RCC 7860 (cell line): ENCODE results near the gene ZFYVE28.
"Not testable (repeated sequence)": the region's sequence is repeated elsewhere in the genome, so short reads cannot be mapped to it uniquely, and the experiment has no call there.

ENCODE experiments used
- DNase-seq: peaks from one replicate; pipeline ENCODE4 v3.0.0-alpha.2; 2015; ENCODE audit warnings: low spot score
- FAIRE-seq: peaks from 2 replicates; lab custom pipeline; 2012; peaks lifted over from hg19 to GRCh38; lab: Jason Lieb, UNC

The ZFYVE28 gene

DNA sequence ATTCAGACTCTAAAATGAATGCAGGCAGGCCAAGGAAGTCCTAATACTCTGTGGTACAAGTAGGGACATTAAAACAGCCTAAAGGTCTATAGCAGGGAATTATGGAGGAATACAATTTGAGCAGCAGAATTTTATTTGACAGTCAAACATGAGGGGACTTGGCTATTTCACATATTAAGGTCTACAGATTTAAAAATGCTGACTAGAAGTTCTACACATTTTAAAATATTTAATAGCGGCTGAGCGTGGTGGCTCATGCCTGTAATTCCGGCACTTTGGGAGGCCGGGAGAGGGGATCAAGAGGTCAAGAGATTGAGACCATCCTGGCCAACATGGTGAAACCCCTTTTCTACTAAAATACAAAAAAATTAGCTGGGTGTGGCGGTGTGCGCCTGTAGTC lies 187.4 kb downstream of the ZFYVE28 start:
- FAIRE-seq: no peak
- no peak for DNase-seq

DNA sequence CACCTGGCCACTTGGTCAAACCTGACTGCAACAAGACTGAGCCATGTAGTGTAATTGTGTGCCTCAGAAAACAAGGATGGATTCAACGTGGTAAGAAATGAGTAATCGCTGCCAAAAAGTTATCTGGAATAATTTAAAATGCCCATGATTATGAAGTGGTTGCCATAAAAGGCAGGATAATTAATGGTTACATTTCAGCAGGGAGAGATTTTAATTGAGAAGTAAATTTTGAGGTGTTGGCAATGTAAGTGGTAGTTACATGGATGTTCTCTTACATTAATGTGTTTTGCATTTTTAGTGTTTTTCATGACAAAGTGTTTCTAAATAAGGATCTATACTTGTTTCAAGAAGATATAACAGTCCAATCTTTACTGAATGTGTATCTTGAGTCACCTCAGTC lies 192.2 kb downstream of the ZFYVE28 start:
- DNase-seq (no peak), FAIRE-seq (no peak)

DNA sequence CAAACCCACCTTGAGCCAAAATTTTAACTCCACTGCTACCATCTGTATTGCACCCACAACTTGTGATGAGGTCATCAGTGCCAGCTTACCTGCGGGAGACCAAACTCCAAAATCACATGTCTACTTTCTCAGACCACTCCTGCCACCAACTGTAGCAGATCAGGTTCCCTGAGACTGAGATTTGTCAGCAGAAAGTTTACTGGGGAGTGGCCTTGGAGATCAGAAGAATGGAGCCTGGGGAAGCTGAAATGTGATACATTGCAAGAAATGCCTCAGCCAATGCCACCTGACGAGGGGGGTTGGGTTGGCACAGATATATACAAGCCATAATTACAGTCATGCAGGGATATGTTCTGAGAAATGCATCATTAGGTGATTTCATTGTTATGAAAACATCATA lies 195.6 kb downstream of the ZFYVE28 start:
- FAIRE-seq: no peak

DNA sequence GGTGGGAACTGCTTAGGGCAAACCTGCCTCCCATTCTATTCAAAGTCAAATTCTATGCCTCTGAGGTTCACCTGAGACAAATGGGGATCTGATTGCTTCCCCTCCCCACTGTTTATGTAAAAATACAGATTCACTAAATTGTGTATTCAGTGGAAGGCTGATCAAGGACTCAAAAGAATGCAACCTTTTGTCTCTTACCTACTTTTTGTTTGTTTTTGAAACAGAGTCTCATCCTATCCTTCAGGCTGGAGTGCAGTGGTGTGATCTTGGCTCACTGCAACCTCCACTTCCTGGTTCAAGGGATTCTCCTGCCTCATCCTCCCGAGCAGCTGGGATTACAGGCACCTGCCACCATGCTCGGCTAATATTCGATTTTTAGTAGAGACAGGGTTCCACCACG lies 197.1 kb downstream of the ZFYVE28 start:
- not testable (repeated sequence) for DNase-seq

More for the DNA sequence above, 195.6 kb downstream of the ZFYVE28 start:
- DNase-seq: no peak

DNA sequence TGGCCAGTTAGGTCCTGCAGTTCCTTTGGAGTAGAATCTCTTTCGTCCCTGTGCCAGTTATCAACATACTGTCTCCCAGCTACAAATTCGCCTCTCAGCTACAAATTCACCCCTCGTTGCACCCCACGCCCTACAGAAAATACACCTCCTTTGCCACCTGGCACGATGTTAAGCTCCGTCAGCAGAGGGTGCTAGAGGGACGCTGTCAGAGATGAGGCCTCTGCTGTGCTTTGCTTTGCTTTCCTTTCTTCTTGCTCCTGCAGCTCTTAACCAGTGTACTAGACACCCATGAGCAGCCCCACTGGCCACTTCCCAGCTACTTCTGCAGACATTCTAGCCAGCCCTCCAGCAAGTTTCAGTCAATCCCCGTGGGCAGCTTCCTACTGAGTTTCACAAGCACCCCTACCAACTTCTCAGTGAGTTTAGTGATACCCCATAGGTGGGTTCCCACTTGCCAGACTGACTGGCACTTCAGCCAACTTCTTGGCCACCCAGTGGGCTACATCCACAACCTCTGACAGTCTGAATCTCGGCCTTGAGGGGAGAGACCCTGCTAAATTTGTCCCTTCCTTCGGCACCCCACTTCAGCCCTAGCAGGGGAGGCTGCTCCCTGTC lies 198.3 kb downstream of the ZFYVE28 start:
- DNase-seq (peak; percentile 54), FAIRE-seq (no peak)

More for the DNA sequence above, 197.1 kb downstream of the ZFYVE28 start:
- not testable (repeated sequence) for FAIRE-seq
